Jurkat, Clone E6-1 (cell line): ENCODE results near the gene LIPK.
"Not testable (repeated sequence)": the region's sequence is repeated elsewhere in the genome, so short reads cannot be mapped to it uniquely, and the experiment has no call there.

Experiments
- DNase-seq: peaks from one replicate; pipeline ENCODE4 v3.0.0-alpha.2; 2011; ENCODE audit warnings: low read depth, low spot score
- H3K4me3 ChIP-seq: 2 replicates; pipeline ENCODE4 v1.5.1; 2011; ENCODE audit warnings: mild to moderate bottlenecking, low read length, control low read depth, moderate library complexity

LIPK gene

GRCh38 chr10:88707429-88708155 lies 1.5 kb downstream of the LIPK start:
- no peak overlapping the region for H3K4me3 ChIP-seq
- DNase-seq: no peak

- DNase-seq, H3K4me3 ChIP-seq: not testable (repeated sequence)
Observed at GRCh38 chr10:88709361-88709760, 3.3 kb downstream of the LIPK start.

DNA sequence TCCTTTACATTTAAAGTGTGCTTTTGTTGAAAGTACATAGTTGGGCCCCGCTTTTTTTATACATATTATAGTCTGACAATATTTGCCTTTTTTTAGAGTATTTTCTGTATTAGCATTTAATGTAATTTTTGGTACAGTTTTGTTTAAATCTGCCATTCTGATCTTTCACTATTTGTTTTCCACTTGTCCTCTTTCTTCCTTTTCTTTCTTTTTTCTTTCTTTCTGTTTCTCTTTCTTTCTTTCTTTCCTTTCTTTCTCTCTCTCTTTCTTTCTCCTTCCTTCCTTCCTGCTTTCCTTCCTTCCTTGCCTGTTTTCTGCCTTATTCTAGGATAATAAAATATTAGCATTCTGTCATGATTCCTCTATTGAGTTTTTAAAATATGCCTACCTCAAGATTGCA lies 9.5 kb downstream of the LIPK start:
- no peak overlapping the region for H3K4me3 ChIP-seq
- no peak for DNase-seq

DNA sequence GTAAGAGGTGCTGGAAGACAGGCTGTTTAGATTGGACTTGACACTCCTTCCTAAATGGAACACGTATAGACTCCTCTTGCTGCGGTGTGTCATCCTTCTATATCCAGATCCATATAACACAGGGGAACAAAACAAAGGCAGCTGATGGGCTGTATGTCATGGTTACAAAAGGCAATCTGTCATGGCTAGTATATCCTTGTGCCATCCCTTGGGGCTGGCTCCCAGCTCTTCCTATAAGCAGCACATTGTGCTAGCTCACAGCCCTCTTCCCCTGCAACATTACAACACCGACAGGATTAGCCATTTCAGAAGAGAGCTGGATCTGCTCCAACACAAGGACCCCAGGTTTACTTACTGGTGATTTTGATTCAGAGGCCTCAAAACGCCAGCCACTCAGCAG lies 15.3 kb downstream of the LIPK start:
- DNase-seq: no peak
- no peak overlapping the region for H3K4me3 ChIP-seq

GRCh38 chr10:88725798-88726197 lies 19.7 kb downstream of the LIPK start:
- no peak overlapping the region for H3K4me3 ChIP-seq
- no peak for DNase-seq

DNA sequence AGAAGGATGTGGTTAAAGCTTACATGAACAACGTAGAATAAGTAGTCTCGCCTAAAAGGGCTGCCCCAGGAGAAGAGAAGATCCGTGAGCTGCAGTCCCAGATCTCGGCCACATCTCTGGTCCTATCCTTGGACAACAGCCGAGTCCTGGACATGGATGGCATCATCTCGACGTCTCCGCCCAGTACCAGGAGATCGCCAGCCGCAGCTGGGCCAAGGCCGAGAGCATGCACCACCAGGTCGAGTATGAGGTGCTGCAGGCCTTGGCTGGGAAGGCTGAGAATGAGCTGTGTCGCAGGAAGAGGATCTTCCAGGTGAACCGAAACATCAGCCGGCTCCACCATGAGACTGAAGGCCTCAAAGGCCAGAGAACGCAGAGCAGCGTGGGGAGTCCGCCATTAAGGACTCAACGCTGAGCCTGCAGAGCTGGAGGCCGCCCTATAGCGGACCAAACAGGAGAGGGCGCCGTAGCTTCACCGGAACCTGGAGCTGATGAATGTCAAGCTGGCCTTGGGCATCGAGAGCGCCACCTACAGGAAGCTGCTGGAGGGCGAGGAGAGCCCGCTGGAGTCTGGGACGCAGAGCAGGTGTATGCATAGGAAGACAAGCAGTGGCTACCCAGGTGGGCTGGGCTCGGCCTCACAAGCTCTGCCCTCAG lies 22.2 kb downstream of the LIPK start:
- DNase-seq: peak; percentile 52
- H3K4me3 ChIP-seq: no peak overlapping the region

DNA sequence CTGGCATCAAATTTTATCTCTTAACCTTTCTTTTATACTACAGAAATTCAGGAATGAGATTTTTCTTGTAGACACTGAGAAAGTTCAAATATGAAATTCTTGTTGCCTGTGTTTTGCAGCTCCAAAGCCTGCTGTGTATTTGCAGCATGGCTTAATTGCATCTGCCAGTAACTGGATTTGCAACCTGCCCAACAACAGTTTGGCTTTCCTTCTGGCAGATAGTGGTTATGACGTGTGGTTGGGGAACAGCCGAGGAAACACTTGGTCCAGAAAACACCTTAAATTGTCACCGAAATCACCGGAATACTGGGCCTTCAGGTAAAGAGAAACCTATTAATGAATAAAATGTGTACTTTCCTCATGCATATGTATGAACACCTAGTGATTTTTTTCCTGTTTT lies 24.8 kb downstream of the LIPK start:
- no peak overlapping the region for H3K4me3 ChIP-seq
- no peak for DNase-seq

- no peak for DNase-seq
- no peak overlapping the region for H3K4me3 ChIP-seq
Observed at GRCh38 chr10:88731296-88731695, 25.2 kb downstream of the LIPK start.

- H3K4me3 ChIP-seq: no peak overlapping the region
- DNase-seq: no peak
Observed at GRCh38 chr10:88733215-88733614, 27.2 kb downstream of the LIPK start.

- DNase-seq: no peak
- H3K4me3 ChIP-seq: no peak overlapping the region
Observed at GRCh38 chr10:88735661-88736060, 29.6 kb downstream of the LIPK start.

DNA sequence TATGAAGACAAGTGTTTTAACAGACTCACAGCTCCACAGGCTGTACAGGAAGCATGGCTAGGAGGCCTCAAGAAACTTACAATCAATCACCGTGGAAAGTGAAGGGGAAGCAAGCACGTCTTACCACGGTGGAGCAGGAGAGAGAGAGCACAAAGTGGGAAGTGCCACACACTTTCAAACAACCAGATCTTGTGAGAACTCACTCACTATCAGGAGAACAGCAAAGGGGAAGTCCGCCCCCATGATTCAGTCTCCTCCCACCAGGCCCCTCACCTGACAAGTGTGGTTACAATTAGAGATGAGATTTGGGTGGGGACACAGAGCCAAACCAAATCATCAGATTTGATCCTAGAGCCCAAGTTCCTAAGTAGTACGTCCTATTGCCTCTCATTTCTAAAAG lies 35.9 kb downstream of the LIPK start:
- not testable (repeated sequence) for H3K4me3 ChIP-seq, DNase-seq

DNA sequence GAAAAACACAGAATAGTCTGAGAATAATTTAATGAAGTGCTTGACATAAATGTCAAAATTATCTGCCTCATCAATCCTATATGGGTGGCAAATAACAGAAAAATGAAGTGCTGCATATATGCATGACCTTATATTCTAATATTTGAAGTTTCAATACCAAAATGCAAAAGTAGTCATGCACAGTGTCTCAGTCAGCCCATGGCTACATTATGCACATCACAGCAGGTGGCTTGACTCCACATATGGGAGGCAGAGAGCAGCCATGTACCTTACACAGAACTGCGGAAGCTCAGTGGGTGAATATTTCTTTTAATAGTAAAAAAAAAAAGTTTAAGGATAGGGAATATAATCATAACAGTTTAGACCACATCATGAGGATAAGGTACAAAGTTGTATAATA lies 36.4 kb downstream of the LIPK start:
- no peak overlapping the region for H3K4me3 ChIP-seq
- DNase-seq: no peak

GRCh38 chr10:88744002-88744401 lies 38.0 kb downstream of the LIPK start:
- no peak overlapping the region for H3K4me3 ChIP-seq
- DNase-seq: no peak

DNA sequence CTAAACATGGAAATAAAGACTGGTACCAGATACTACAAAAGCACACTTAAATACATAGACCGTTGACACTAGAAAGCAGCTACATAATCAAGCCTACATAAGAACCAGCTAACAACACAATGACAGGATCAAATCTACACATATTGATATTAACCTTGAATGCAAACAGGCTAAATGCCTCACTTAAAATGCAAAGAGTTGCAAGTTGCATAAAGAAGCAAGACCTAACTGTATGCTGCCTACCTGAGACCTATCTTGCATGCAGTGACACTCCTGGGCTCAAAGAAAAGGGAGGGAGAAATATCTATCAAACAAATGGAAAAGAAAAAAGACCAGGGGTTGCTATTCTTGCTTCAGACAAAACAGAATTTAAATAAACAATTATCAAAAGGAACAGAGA lies 39.6 kb downstream of the LIPK start:
- no peak overlapping the region for H3K4me3 ChIP-seq
- no peak for DNase-seq

DNA sequence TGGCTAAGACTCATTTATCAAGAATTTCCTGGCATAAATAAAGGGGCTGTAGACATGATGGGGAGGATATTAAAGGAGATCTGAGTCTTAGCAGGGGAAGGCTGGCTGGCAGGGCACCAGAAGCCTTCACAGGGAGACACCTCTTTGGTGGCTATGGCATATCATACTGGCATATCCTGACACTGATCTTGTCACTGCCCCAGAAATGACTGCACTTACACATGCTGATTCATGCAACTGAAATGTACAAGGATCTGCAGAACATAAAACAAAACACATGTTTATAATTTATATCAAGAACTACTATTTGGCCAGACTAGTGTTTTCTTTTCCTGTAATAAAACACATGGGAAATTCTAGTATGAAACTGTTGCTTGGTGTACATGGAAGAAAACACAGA lies 48.2 kb downstream of the LIPK start:
- H3K4me3 ChIP-seq: no peak overlapping the region
- no peak for DNase-seq

GRCh38 chr10:88755753-88756152 lies 49.7 kb downstream of the LIPK start:
- DNase-seq: no peak
- no peak overlapping the region for H3K4me3 ChIP-seq

DNA sequence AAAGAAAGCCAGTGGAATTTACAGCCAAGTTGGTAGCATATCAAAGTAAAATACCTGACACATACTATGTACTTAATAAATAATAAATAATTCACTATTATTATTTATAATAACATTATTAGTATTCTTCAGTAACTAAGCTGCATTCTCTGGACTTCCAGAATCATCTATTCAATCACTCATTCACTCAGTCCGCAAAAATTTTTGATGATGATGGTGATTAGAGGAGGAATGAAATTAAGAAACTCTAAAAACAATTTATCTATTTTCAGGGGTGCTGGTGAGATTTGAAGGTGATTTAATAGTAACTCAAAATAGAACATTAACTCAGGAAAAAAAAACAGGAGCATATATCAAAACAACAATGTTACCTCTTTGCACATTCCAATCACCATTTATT lies 50.6 kb downstream of the LIPK start:
- DNase-seq: no peak

DNA sequence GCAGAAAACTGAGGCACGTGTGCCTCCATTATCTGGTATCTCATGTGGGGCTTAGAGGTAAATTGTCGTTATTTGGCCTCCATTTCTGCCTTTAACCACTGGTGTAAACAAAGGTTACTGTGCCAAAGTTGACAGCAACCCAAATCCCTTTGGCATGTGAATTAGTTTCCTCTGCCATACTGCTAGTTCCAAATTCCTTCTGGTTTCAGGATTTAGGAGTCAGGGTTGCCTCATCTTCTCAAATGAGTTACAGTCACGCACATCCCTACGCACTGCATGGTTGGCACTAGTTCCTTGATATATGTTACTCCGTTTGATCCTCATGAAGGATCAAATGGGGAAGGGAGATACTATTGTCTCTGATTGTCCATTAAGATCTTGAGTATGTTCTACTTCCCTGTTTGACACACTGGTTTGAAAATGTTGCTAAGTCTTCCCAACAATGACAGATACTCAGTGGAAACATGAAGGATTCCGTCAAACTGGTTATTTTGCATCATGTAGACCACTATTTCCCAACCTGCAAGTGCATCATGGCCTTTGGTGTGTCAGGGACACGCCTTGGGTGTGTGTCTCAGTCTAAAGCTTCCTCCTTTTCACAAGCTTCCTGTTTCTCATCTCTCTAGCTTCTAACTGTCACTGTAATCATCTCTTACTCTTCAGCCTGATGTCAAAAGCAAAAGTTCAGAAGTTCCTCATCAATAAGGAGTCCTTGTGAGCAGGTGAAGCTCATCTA lies 53.5 kb downstream of the LIPK start, which contains the start of gene LIPN:
LIPN (plus strand) TSS at position 655 of the 736 bp plus-strand sequence. CDS start 1,386 bp downstream, outside the sequence.
- H3K4me3 ChIP-seq: no peak within 1 kb of the TSS
- DNase-seq: no peak

More for the DNA sequence above, 50.6 kb downstream of the LIPK start:
- no peak overlapping the region for H3K4me3 ChIP-seq

- DNase-seq: no peak
- no peak overlapping the region for H3K4me3 ChIP-seq
Observed at GRCh38 chr10:88762906-88763305, 56.9 kb downstream of the LIPK start.

GRCh38 chr10:88763441-88763840 lies 57.4 kb downstream of the LIPK start:
- H3K4me3 ChIP-seq: no peak overlapping the region
- no peak for DNase-seq
